Esophagus squamous epithelium (tissue), 5 donors: ENCODE results near the gene CEP135. TPM values are rescaled to one million over a fixed set of nuclear protein-coding genes. Genes with fewer than 3 reads are reported as not detected.

Experiments
- DNase-seq: peaks from one replicate; lab custom pipeline; 2025; lab: John Stamatoyannopoulos, UW
- H3K27ac ChIP-seq, 4 donors: fragments of 200-600 bp; sonication (generic); one replicate each; pipeline ENCODE4 v1.5.1; 2016 to 2019; ENCODE audit warnings: mild to moderate bottlenecking in 1 of 4
- H3K27me3 ChIP-seq, 4 donors: fragments of 200-600 bp; sonication (generic); 1 replicate in 3 of 4; 2 replicates in 1 of 4; pipeline versions ENCODE4 v1.5.1 to v1.6.0; 2017 to 2021; ENCODE audit warnings: antibody characterized with exemption in 1 of 4
- H3K36me3 ChIP-seq, 3 donors: fragments of 200-600 bp; sonication (generic); one replicate each; pipeline ENCODE4 v1.5.1; 2016 to 2019
- H3K4me1 ChIP-seq, 3 donors: fragments of 200-600 bp; sonication (generic); one replicate each; pipeline ENCODE4 v1.5.1; 2017 to 2019
- H3K4me3 ChIP-seq, 4 donors: fragments of 200-600 bp; sonication (generic); 1 replicate in 3 of 4; 2 replicates in 1 of 4; pipeline ENCODE4 v1.5.1; 2016 to 2019; ENCODE audit warnings: mild to moderate bottlenecking in 2 of 4, moderate library complexity in 1 of 4
- H3K9me3 ChIP-seq, 3 donors: fragments of 200-600 bp; sonication (generic); one replicate each; pipeline ENCODE4 v1.5.1; 2016 to 2019
- CTCF ChIP-seq, 6 experiments: fragments of 450-650 bp in 4 of 6; fragments of 200-600 bp in 2 of 6; sonication (generic) in 2 of 6; IDR thresholded peaks; one replicate each; pipeline ENCODE4 v1.5.1; 2016 to 2019; ENCODE audit warnings: antibody characterized with exemption in 6 of 6, mild to moderate bottlenecking in 4 of 6, moderate library complexity in 4 of 6
- POLR2A ChIP-seq, 4 donors: fragments of 450-650 bp; IDR thresholded peaks; one replicate each; pipeline ENCODE4 v1.6.1; 2017; ENCODE audit warnings: antibody characterized with exemption in 4 of 4, mild to moderate bottlenecking in 4 of 4, moderate library complexity in 3 of 4
- WGBS, 2 donors: methylation state at CpG; one replicate each; pipeline ENCODE4 v1.1.5; 2018; 5-methylcytosine and 5-hydroxymethylcytosine counted together
- intact Hi-C: fragments of 100-400 bp; cut with DNase I; formaldehyde crosslinking; loops from one replicate; pipeline ENCODE4 v1.15.0; 2022
- total RNA-seq, 4 donors: library from RNA; depleted of rRNA; stranded (reverse); fragments of >200 nt; gene quantifications; one replicate each; pipeline ENCODE4 v1.1.0, GENCODE V29; 2016
- donor health status: DM: yes; HTN: yes; CAD: no.

CEP135 gene
- total RNA-seq, 4 donors from 2014 or later = 2.3 to 8.4 (median 5.2) TPM

GRCh38 chr4:56055991-56056390 is 107.2 kb downstream of the CEP135 start:
- WGBS, 2 donors = 63 to 86% methylated on average over 1 of the region's 1 CpG
- Histone ChIP-seq H3K27me3 (peaks cover 0 to 42% (median 5%) of the 10 kb centered on the region in 4 donors), H3K4me3 (no peak overlapping the region), H3K27ac (no peak overlapping the region), H3K4me1 (no peaks in the 10 kb centered on the region), H3K36me3 (no peaks in the 10 kb centered on the region), H3K9me3 (no peaks in the 10 kb centered on the region)
- TF ChIP-seq CTCF (IDR thresholded peaks at IDR 0.05) = no peak
- no peak for TF ChIP-seq POLR2A (IDR thresholded peaks at IDR 0.05)
- DNase-seq = no peak
- intact Hi-C loops = no loop called here

GRCh38 chr4:56058555-56058954 is 109.8 kb downstream of the CEP135 start:
- DNase-seq = no peak
- no peak overlapping the region for H3K4me3 ChIP-seq
- 90 to 93% methylated on average over 2 of the region's 2 CpGs for WGBS, 2 donors
- H3K9me3 ChIP-seq = no peaks in the 10 kb centered on the region
- H3K27me3 ChIP-seq = peaks cover 0 to 17% (median under 1%) of the 10 kb centered on the region in 4 donors
- intact Hi-C loops = no loop called here
- H3K36me3 ChIP-seq = no peaks in the 10 kb centered on the region
- H3K4me1 ChIP-seq = no peaks in the 10 kb centered on the region
- no peak overlapping the region for H3K27ac ChIP-seq
- TF ChIP-seq POLR2A (IDR thresholded peaks at IDR 0.05) (no peak), CTCF (IDR thresholded peaks at IDR 0.05) (no peak)

- H3K9me3 ChIP-seq = no peaks in the 10 kb centered on the region
- H3K4me1 ChIP-seq = no peaks in the 10 kb centered on the region
- 87 to 94% methylated on average over 7 of the region's 7 CpGs for WGBS, 2 donors
- H3K27ac ChIP-seq = no peak overlapping the region
- H3K4me3 ChIP-seq = no peak overlapping the region
- DNase-seq = no peak
- H3K36me3 ChIP-seq = no peaks in the 10 kb centered on the region
- intact Hi-C loops = no loop called here
- TF ChIP-seq POLR2A (IDR thresholded peaks at IDR 0.05) (no peak), CTCF (IDR thresholded peaks at IDR 0.05) (no peak)
- peaks cover 0 to 9% (median 0%) of the 10 kb centered on the region in 4 donors for H3K27me3 ChIP-seq
Measured at GRCh38 chr4:56060036-56060435, 111.3 kb downstream of the CEP135 start.

GRCh38 chr4:56062106-56062505 is 113.4 kb downstream of the CEP135 start:
- DNase-seq = no peak
- no peak for TF ChIP-seq POLR2A (IDR thresholded peaks at IDR 0.05)
- no peak for TF ChIP-seq CTCF (IDR thresholded peaks at IDR 0.05)
- no peak overlapping the region for H3K27ac ChIP-seq
- H3K27me3 ChIP-seq = peaks cover 0 to 5% (median 0%) of the 10 kb centered on the region in 4 donors
- 61 to 71% methylated on average over 3 of the region's 3 CpGs for WGBS, 2 donors
- intact Hi-C loops = no loop called here
- H3K4me1 ChIP-seq = no peaks in the 10 kb centered on the region
- H3K4me3 ChIP-seq = no peak overlapping the region
- H3K36me3 ChIP-seq = no peaks in the 10 kb centered on the region
- no peaks in the 10 kb centered on the region for H3K9me3 ChIP-seq

- H3K27ac ChIP-seq = no peak overlapping the region
- H3K36me3 ChIP-seq = no peaks in the 10 kb centered on the region
- no peak for DNase-seq
- 51 to 53% methylated on average over 4 of the region's 4 CpGs for WGBS, 2 donors
- no peaks in the 10 kb centered on the region for H3K4me1 ChIP-seq
- intact Hi-C loops = no loop called here
- no peaks in the 10 kb centered on the region for H3K9me3 ChIP-seq
- H3K4me3 ChIP-seq = no peak overlapping the region
- H3K27me3 ChIP-seq = peaks cover 0 to 5% (median 0%) of the 10 kb centered on the region in 4 donors
- TF ChIP-seq CTCF (IDR thresholded peaks at IDR 0.05) (no peak), POLR2A (IDR thresholded peaks at IDR 0.05) (no peak)
Measured at GRCh38 chr4:56062526-56063145, 113.9 kb downstream of the CEP135 start.
